ENCODE data around the gene GPR61. TPM values are rescaled to one million over a fixed set of nuclear protein-coding genes. Genes with fewer than 3 reads are reported as not detected.

The GPR61 gene
- total RNA-seq, 1 donor, result under 0.01 TPM

- peak; percentile 81 for DNase-seq (ENCODE audit: low read depth)
- no peak overlapping the region for H3K4me3 ChIP-seq (ENCODE audit: low read depth, low read length)
- TF ChIP-seq, protein P1, sequence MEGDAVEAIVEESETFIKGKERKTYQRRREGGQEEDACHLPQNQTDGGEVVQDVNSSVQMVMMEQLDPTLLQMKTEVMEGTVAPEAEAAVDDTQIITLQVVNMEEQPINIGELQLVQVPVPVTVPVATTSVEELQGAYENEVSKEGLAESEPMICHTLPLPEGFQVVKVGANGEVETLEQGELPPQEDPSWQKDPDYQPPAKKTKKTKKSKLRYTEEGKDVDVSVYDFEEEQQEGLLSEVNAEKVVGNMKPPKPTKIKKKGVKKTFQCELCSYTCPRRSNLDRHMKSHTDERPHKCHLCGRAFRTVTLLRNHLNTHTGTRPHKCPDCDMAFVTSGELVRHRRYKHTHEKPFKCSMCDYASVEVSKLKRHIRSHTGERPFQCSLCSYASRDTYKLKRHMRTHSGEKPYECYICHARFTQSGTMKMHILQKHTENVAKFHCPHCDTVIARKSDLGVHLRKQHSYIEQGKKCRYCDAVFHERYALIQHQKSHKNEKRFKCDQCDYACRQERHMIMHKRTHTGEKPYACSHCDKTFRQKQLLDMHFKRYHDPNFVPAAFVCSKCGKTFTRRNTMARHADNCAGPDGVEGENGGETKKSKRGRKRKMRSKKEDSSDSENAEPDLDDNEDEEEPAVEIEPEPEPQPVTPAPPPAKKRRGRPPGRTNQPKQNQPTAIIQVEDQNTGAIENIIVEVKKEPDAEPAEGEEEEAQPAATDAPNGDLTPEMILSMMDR (IDR thresholded peaks at IDR 0.05; ENCODE audit: insufficient read depth, low read length), result no peak
These were observed 38.7 kb upstream of the GPR61 start for GRCh38 chr1:109500941-109501381.

DNA sequence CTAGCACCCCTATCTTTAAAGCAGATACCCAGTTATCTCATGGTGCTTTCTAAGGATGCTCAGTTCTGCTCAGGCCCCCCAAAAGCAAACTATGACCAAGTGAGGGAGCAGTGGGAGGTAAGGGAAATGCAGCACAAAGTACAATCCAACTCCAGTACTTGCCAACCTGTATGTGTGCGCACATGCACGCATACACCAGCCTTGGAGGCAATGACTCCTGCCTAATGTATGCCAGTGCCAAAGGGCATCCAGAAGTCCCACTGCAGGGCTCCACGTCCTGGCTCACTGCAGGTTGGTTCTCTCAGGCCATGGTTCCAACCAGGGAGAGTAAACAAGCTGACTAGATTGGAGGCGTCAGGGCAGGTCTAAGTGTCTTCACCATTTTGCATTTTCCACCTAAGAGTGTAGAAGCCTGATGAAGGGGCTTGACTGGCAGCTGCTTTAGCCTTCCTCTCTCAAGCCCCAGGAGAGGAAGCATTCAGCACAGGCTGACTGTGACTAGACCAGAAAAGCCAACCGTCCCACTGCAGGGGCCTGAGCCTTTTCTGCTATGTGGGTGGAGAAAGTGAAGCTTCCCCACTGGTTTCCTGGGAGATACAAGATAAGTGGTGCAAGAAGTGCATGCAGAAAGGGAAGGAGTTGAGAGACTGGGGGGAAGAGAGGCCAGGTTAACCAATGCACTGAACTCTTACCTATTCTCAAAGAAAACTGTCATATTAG lies 37.9 kb upstream of the GPR61 start:
- no peak for DNase-seq (ENCODE audit: low read depth)
- TF ChIP-seq, protein P1 (IDR thresholded peaks at IDR 0.05; ENCODE audit: insufficient read depth, low read length), result no peak

DNA sequence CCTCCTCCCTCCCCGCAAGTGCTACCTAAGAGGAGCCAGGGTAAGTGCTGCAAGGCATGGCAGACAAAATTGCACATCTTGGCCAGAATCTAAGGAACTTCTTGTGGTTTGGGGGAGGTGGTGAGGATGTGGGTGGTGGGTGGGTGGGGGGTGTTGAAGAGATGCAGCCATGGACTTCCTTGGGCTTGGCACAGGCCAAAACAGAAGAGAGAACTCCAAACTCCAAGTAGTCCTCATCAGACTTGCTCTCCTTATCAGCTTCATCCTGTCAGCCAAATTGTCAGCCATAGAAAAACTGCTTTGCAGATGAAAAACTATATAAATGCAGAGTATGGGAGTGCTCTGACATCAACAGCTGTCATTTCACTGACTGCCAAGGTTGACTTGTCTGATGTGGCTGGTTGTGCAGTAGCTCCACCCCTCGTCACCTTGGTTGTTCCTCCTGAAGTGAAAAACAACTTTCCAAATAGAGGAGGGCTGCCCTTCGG lies 37.3 kb upstream of the GPR61 start:
- no peak overlapping the region for H3K4me3 ChIP-seq (ENCODE audit: low read depth, low read length)
- TF ChIP-seq, protein P1 (IDR thresholded peaks at IDR 0.05; ENCODE audit: insufficient read depth, low read length), result no peak
- DNase-seq (ENCODE audit: low read depth), result no peak

More for the DNA sequence above, 37.9 kb upstream of the GPR61 start:
- no peak overlapping the region for H3K4me3 ChIP-seq (ENCODE audit: low read depth, low read length)

DNA sequence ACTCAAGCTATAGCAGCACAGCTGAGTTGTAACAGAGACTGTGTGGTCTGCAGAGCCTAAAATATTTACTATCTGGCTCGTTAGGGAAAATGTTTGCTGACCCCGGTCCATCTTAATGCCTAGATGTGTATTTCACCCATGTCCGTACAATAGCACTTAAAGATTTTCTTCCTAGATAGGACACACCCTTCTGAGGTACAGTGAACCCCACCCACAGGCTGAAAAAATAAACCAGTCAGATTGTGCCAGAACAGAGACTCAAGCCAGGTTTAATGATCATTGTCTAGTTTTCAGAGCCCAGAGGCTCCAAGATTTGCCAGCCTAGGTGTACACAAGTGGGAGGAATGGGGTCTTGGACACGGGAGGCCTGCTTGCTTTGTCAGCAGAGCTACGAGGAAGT lies 35.7 kb upstream of the GPR61 start:
- no peak overlapping the region for H3K4me3 ChIP-seq (ENCODE audit: low read depth, low read length)
- no peak for DNase-seq (ENCODE audit: low read depth)
- TF ChIP-seq, protein P1 (IDR thresholded peaks at IDR 0.05; ENCODE audit: insufficient read depth, low read length), result no peak

- no peak overlapping the region for H3K4me3 ChIP-seq (ENCODE audit: low read depth, low read length)
- no peak for DNase-seq (ENCODE audit: low read depth)
- TF ChIP-seq, protein P1 (IDR thresholded peaks at IDR 0.05; ENCODE audit: insufficient read depth, low read length), result no peak
These were observed 34.7 kb upstream of the GPR61 start for GRCh38 chr1:109504974-109505373.

- DNase-seq (ENCODE audit: low read depth), result no peak
- H3K4me3 ChIP-seq (ENCODE audit: low read depth, low read length), result no peak overlapping the region
- TF ChIP-seq, protein P1 (IDR thresholded peaks at IDR 0.05; ENCODE audit: insufficient read depth, low read length), result no peak
These were observed 31.4 kb upstream of the GPR61 start for GRCh38 chr1:109508001-109508872.

All from fibroblast of the aortic adventitia (primary cell).